Loucy (cell line): ENCODE results near the gene RBM33.

Experiments
- H2AFZ ChIP-seq: fragments of 200-600 bp; sonication (generic); 2 replicates; pipeline ENCODE4 v1.6.0; 2016; ENCODE audit warnings: antibody characterized with exemption, mild to moderate bottlenecking, low read length, moderate library complexity
- H3F3A ChIP-seq: fragments of 200-600 bp; 2 replicates; pipeline ENCODE4 v1.6.0; 2016; ENCODE audit warnings: antibody characterized with exemption, low read depth, mild to moderate bottlenecking
- H3K27me3 ChIP-seq: fragments of 200-600 bp; sonication (generic); 2 replicates; pipeline ENCODE4 v1.6.1; 2014; ENCODE audit warnings: low read length, mild to moderate bottlenecking; ENCODE audit not compliant: insufficient read depth, poor library complexity, severe bottlenecking
- H3K36me3 ChIP-seq: fragments of 200-600 bp; sonication (generic); 2 replicates; pipeline ENCODE4 v1.6.1; 2016; ENCODE audit warnings: low read length; ENCODE audit not compliant: insufficient read depth
- H3K4me1 ChIP-seq: fragments of 200-600 bp; sonication (generic); 2 replicates; pipeline ENCODE4 v1.5.1; 2014; ENCODE audit warnings: low read length, mild to moderate bottlenecking; ENCODE audit not compliant: insufficient read depth, poor library complexity, severe bottlenecking
- H3K4me2 ChIP-seq: fragments of 200-600 bp; sonication (generic); 2 replicates; pipeline ENCODE4 v1.6.0; 2014; ENCODE audit warnings: antibody characterized with exemption, low read length, low read depth, mild to moderate bottlenecking; ENCODE audit not compliant: poor library complexity, severe bottlenecking
- H3K4me3 ChIP-seq: fragments of 200-600 bp; sonication (generic); 2 replicates; pipeline ENCODE4 v1.5.1; 2014; ENCODE audit warnings: low read length, mild to moderate bottlenecking, mixed read lengths; ENCODE audit not compliant: poor library complexity, severe bottlenecking
- H3K79me2 ChIP-seq: fragments of 200-600 bp; sonication (generic); 2 replicates; pipeline ENCODE4 v1.6.1; 2014; ENCODE audit warnings: low read length; ENCODE audit not compliant: insufficient read depth
- H3K9ac ChIP-seq: fragments of 200-600 bp; sonication (generic); 2 replicates; pipeline ENCODE4 v1.6.0; 2014; ENCODE audit warnings: mild to moderate bottlenecking, low read depth, low read length, moderate library complexity; ENCODE audit not compliant: poor library complexity, severe bottlenecking
- H3K9me2 ChIP-seq: fragments of 200-600 bp; sonication (generic); replicated peaks from 2 replicates; pipeline ENCODE4 v1.6.1; 2016; ENCODE audit warnings: low read depth, low read length, mixed read lengths
- H3K9me3 ChIP-seq: fragments of 200-600 bp; sonication (generic); 2 replicates; pipeline ENCODE4 v1.6.1; 2014; ENCODE audit warnings: mild to moderate bottlenecking, antibody characterized with exemption, low read length, low read depth; ENCODE audit not compliant: insufficient read depth
- H4K20me1 ChIP-seq: fragments of 200-600 bp; sonication (generic); 2 replicates; pipeline ENCODE4 v1.6.0; 2014; ENCODE audit warnings: antibody characterized with exemption, low read length, mild to moderate bottlenecking; ENCODE audit not compliant: insufficient read depth, poor library complexity, severe bottlenecking
- EZH2phosphoT487 ChIP-seq: fragments of 200-600 bp; IDR thresholded peaks from 2 replicates; pipeline ENCODE4 v1.6.1; 2018; ENCODE audit warnings: antibody characterized with exemption, mild to moderate bottlenecking, moderate library complexity, borderline replicate concordance
- TF ChIP-seq, protein P1 (sequence below): fragments of 200-600 bp; sonication (generic); conservative IDR thresholded peaks from 2 replicates; pipeline ENCODE4 v1.5.1; 2014; ENCODE audit warnings: mild to moderate bottlenecking, antibody characterized with exemption, low read length

The RBM33 gene

GRCh38 chr7:155692317-155692716 is 47.9 kb downstream of the RBM33 start:
- H3K9me2 ChIP-seq = no peaks in the 10 kb centered on the region
- peaks cover 12% of the 10 kb centered on the region; the same call in 1 of the 2 replicates for H3K36me3 ChIP-seq
- peaks cover 61% of the 10 kb centered on the region for H4K20me1 ChIP-seq
- no peak overlapping the region for H3K4me3 ChIP-seq
- no peaks in the 10 kb centered on the region for H3K9me3 ChIP-seq
- H3K27me3 ChIP-seq = no peaks in the 10 kb centered on the region
- no peak overlapping the region for H2AFZ ChIP-seq
- peaks cover 84% of the 10 kb centered on the region for H3K79me2 ChIP-seq
- peaks cover 8% of the 10 kb centered on the region for H3K4me1 ChIP-seq
- no peak overlapping the region for H3K9ac ChIP-seq
- H3K4me2 ChIP-seq = peak overlapping the region; percentile 29
- no peaks in the 10 kb centered on the region for H3F3A ChIP-seq
- TF ChIP-seq, protein P1, sequence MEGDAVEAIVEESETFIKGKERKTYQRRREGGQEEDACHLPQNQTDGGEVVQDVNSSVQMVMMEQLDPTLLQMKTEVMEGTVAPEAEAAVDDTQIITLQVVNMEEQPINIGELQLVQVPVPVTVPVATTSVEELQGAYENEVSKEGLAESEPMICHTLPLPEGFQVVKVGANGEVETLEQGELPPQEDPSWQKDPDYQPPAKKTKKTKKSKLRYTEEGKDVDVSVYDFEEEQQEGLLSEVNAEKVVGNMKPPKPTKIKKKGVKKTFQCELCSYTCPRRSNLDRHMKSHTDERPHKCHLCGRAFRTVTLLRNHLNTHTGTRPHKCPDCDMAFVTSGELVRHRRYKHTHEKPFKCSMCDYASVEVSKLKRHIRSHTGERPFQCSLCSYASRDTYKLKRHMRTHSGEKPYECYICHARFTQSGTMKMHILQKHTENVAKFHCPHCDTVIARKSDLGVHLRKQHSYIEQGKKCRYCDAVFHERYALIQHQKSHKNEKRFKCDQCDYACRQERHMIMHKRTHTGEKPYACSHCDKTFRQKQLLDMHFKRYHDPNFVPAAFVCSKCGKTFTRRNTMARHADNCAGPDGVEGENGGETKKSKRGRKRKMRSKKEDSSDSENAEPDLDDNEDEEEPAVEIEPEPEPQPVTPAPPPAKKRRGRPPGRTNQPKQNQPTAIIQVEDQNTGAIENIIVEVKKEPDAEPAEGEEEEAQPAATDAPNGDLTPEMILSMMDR = no peak
- TF ChIP-seq EZH2phosphoT487 = no peak

DNA sequence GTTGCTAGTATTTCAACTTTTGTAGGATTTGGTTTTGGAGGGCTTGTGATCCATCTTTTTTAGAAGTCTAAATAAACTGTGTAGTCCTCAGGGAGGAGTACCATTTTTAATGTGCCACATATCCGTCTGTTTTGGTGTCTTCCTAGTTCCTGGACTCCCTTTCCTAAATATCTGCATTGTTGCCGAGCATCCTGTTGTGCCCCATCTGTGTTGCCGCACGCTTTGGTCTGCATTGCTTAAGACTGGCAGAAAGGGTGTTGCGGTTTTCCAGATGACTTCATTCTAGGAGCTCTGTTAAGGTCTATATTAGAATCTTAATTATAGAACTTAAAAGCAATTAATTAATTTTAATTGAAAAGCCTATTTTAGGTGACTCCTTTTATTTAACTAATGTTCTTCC is 49.4 kb downstream of the RBM33 start:
- H3K9ac ChIP-seq = no peak overlapping the region
- no peaks in the 10 kb centered on the region for H3F3A ChIP-seq
- no peak overlapping the region for H3K4me3 ChIP-seq
- no peaks in the 10 kb centered on the region for H3K9me2 ChIP-seq
- H3K79me2 ChIP-seq = peaks cover 91% of the 10 kb centered on the region
- no peak for TF ChIP-seq EZH2phosphoT487
- TF ChIP-seq, protein P1 = no peak
- H3K4me1 ChIP-seq = peaks cover 8% of the 10 kb centered on the region
- H4K20me1 ChIP-seq = peaks cover 76% of the 10 kb centered on the region
- no peaks in the 10 kb centered on the region for H3K9me3 ChIP-seq
- no peaks in the 10 kb centered on the region for H3K27me3 ChIP-seq
- H2AFZ ChIP-seq = no peak overlapping the region
- no peak overlapping the region for H3K4me2 ChIP-seq
- H3K36me3 ChIP-seq = peaks cover 18% of the 10 kb centered on the region; the same call in 1 of the 2 replicates

DNA sequence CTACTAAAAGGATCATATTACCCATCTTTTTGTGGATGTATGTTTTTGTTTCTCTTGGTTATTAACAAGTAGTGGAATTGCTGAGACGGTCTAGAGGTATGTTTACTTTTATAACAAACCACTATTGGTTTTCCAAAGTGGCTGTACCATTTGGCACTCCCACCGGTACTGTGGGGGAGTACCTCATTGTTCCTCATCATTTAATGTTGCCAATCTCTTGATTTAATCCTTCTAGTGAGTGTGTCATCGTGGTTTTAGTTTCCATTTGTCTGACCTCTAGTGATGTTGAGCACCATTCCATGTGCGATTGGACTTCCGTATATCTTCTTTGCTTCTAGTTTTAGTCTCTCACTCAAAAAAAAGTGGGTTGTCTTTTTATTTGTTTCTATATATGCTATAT is 50.4 kb downstream of the RBM33 start:
- H2AFZ ChIP-seq = no peak overlapping the region
- H3K9me3 ChIP-seq = no peaks in the 10 kb centered on the region
- peaks cover 29% of the 10 kb centered on the region; the same call in 1 of the 2 replicates for H3K36me3 ChIP-seq
- no peaks in the 10 kb centered on the region for H3F3A ChIP-seq
- peaks cover 86% of the 10 kb centered on the region for H4K20me1 ChIP-seq
- no peak overlapping the region for H3K4me2 ChIP-seq
- TF ChIP-seq EZH2phosphoT487 = no peak
- TF ChIP-seq, protein P1 = no peak
- H3K79me2 ChIP-seq = peaks cover 100% of the 10 kb centered on the region
- no peaks in the 10 kb centered on the region for H3K27me3 ChIP-seq
- H3K4me3 ChIP-seq = no peak overlapping the region
- H3K9me2 ChIP-seq = no peaks in the 10 kb centered on the region
- no peak overlapping the region for H3K9ac ChIP-seq
- peaks cover 8% of the 10 kb centered on the region for H3K4me1 ChIP-seq
